Measurements from ENCODE around the gene TENM4.

DNA sequence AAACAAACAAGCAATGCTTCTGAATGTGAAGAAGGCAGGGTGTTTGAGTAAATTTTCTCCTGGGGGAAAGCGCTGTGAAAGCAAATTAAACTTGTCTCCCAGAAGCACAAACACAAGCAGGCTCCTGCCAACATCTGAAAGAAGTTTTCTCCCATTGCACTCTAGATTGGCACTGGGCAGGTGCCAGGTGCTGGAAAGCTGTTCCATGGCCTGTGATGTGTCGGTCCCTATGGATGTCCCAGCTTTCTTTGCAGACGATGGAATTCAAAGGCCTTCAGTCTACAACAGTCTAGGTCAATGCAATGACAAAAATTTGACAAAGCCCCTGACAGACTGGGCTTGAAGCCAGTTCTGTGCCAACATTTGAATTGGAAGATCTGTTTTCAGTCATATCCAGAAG is 620.1 kb downstream of the TENM4 start:
- no peak for TF ChIP-seq EZH2 (IDR thresholded peaks at IDR 0.05)
- TF ChIP-seq POLR2AphosphoS5 (IDR thresholded peaks at IDR 0.05; ENCODE audit: borderline replicate concordance, low read depth, low read length) = no peak
- TF ChIP-seq FOXP2 (optimal IDR thresholded peaks at IDR 0.05; ENCODE audit: control extremely low read depth, extremely low read length, insufficient read depth) = no peak
